Measurements from ENCODE around the gene SLC24A3. TPM values are rescaled to one million over a fixed set of nuclear protein-coding genes. Genes with fewer than 3 reads are reported as not detected.

Gene SLC24A3
- total RNA-seq, 4 donors from 2014 or later: 12.9 to 49.8 (median 27.6) TPM

DNA sequence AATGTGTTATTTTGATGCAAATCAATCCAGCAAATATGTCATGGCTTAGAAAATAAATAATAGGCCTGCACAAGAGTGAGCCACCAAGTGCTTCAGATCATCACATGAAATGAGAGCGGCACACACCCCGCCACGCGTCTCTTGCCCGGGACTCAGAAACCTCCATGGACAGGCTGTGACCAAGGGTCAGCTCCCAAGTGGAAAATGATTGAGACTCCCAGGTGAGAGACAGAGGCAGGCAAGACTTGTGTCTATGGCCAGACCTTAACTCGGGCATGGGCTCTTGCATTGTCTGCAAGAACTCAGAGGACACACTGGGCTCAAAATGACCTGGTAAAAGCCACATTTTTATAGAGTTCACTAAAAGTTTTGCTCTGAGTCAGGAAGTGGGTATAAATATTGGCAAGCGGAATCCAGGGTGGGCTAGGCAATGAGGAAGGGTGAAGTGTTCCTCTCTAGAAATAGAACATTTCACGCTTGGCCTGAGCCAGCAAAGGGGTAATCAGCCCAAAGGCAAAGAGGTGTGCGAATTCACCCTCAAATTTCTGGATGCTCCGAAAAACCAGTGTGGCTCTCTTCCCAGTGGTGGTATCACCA, 514.9 kb downstream of the SLC24A3 start:
- DNase-seq: no peak
- no peaks in the 10 kb centered on the region for H3K36me3 ChIP-seq
- intact Hi-C loops (cut with DNase I; ENCODE audit: low total_unique reads): no loop called here
- H3K27me3 ChIP-seq: no peaks in the 10 kb centered on the region
- H3K27ac ChIP-seq: no peak overlapping the region
- no peak for TF ChIP-seq POLR2A (IDR thresholded peaks at IDR 0.05)
- TF ChIP-seq, protein P1, sequence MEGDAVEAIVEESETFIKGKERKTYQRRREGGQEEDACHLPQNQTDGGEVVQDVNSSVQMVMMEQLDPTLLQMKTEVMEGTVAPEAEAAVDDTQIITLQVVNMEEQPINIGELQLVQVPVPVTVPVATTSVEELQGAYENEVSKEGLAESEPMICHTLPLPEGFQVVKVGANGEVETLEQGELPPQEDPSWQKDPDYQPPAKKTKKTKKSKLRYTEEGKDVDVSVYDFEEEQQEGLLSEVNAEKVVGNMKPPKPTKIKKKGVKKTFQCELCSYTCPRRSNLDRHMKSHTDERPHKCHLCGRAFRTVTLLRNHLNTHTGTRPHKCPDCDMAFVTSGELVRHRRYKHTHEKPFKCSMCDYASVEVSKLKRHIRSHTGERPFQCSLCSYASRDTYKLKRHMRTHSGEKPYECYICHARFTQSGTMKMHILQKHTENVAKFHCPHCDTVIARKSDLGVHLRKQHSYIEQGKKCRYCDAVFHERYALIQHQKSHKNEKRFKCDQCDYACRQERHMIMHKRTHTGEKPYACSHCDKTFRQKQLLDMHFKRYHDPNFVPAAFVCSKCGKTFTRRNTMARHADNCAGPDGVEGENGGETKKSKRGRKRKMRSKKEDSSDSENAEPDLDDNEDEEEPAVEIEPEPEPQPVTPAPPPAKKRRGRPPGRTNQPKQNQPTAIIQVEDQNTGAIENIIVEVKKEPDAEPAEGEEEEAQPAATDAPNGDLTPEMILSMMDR (IDR thresholded peaks at IDR 0.05): no peak
- H3K4me1 ChIP-seq: no peaks in the 10 kb centered on the region
- no peak overlapping the region for H3K4me3 ChIP-seq
- H3K9me3 ChIP-seq: no peaks in the 10 kb centered on the region

DNA sequence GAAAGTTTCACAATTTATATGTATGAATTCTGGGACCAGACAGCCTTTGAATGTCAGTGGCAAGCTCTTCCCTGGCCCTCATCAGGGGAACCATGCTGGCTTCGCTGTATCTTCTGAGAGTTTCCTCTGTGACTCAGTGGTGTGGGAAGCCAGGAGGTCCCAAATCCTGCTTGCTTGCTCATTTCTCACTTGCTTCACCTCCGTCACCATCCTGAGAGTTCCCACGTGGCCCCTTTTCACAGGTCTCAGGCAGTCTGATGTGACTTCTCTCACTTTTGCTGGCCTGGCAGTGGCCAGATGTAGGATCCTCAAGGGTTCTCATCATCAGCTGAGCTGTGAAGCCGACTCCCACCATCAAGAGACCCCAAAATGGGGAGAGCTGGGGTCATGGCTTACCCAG, 517.2 kb downstream of the SLC24A3 start:
- Histone ChIP-seq H3K27me3 (no peaks in the 10 kb centered on the region), H3K9me3 (no peaks in the 10 kb centered on the region), H3K4me3 (no peak overlapping the region), H3K4me1 (no peaks in the 10 kb centered on the region), H3K27ac (no peak overlapping the region), H3K36me3 (no peaks in the 10 kb centered on the region)
- TF ChIP-seq POLR2A (IDR thresholded peaks at IDR 0.05): no peak
- TF ChIP-seq, protein P1 (IDR thresholded peaks at IDR 0.05): no peak
- no peak for DNase-seq
- intact Hi-C loops (cut with DNase I; ENCODE audit: low total_unique reads): no loop called here

DNA sequence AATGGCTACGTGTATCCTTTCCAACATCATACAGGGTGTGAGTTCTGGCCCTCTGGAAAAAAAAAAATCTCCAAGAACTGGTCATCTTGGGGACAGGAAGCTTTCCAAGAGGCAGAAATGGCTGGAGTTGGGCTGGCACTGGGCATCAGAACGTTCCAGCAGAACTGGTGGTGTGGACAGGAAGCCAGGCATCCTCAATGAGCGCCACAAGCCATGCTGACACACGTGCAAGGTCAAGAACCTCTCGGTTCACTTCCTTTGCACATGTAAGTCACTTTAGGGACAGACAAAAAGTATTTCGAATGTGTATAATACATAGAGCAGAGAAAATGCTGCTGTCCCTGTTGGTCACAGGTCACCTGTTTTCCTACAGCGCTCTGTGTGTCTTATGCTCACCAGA, 518.3 kb downstream of the SLC24A3 start:
- TF ChIP-seq, protein P1 (IDR thresholded peaks at IDR 0.05): no peak
- no peak for TF ChIP-seq POLR2A (IDR thresholded peaks at IDR 0.05)
- no peak for DNase-seq
- no peaks in the 10 kb centered on the region for H3K27me3 ChIP-seq
- no peak overlapping the region for H3K4me3 ChIP-seq
- no peaks in the 10 kb centered on the region for H3K4me1 ChIP-seq
- H3K36me3 ChIP-seq: no peaks in the 10 kb centered on the region
- intact Hi-C loops (cut with DNase I; ENCODE audit: low total_unique reads): no loop called here
- H3K9me3 ChIP-seq: no peaks in the 10 kb centered on the region
- H3K27ac ChIP-seq: no peak overlapping the region

DNA sequence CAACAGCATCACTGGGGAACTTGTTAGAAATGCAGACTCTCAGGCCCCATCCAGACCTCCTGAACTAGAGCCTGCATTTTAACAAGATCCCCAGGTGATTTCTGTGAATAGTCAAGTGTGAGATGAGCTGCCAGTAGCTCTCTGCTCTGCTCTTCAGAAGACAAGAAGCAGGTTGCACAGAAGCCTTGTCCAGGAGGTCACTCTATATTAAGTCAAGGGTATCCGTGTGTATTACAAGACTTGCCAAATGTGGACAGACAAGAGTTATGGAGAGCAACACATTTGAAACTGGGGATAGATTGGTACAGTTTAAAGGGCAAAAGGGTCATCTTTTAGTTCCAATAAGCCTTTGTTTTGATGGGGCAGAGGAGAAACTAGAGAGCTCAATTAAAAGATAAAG, 522.4 kb downstream of the SLC24A3 start:
- no peak overlapping the region for H3K4me3 ChIP-seq
- no peaks in the 10 kb centered on the region for H3K36me3 ChIP-seq
- no peak for TF ChIP-seq POLR2A (IDR thresholded peaks at IDR 0.05)
- TF ChIP-seq, protein P1 (IDR thresholded peaks at IDR 0.05): no peak
- intact Hi-C loops (cut with DNase I; ENCODE audit: low total_unique reads): no loop called here
- no peaks in the 10 kb centered on the region for H3K9me3 ChIP-seq
- DNase-seq: no peak
- peak overlapping the region in 1 of 2 donors; percentile 2 for H3K27ac ChIP-seq
- H3K4me1 ChIP-seq: no peaks in the 10 kb centered on the region
- H3K27me3 ChIP-seq: no peaks in the 10 kb centered on the region

DNA sequence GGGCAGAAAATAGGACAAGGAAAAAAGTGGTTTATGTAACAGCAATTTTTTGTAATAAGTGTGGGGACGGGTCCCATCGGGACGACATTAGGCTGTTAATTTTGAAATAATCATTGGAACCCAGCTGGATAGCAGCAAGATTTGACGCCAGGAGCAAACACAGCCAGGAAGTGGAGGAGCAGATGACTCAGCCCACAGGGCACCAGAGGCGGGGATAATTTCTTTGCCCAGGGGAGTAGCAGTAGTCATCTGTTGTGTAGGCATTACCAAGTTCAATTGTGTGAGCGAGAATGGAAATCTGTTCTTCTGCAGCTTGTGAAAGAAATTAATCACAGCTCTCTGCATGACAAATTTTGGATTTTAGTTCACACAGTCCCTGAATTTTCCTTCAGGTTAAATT, 523.0 kb downstream of the SLC24A3 start:
- Histone ChIP-seq H3K4me3 (no peak overlapping the region), H3K27ac (peak overlapping the region; percentile 2 to 38)
- intact Hi-C loops (cut with DNase I; ENCODE audit: low total_unique reads): no loop called here

More for the DNA sequence above, 523.0 kb downstream of the SLC24A3 start:
- TF ChIP-seq POLR2A (IDR thresholded peaks at IDR 0.05): no peak
- TF ChIP-seq, protein P1 (IDR thresholded peaks at IDR 0.05): no peak
- Histone ChIP-seq H3K9me3 (no peaks in the 10 kb centered on the region), H3K36me3 (no peaks in the 10 kb centered on the region), H3K27me3 (no peaks in the 10 kb centered on the region), H3K4me1 (no peaks in the 10 kb centered on the region)
- DNase-seq: peak; percentile 57 to 58
